GM23338 (cell line): ENCODE measurements around the gene SLC29A4.
"Not testable (repeated sequence)": the region's sequence is repeated elsewhere in the genome, so short reads cannot be mapped to it uniquely, and the experiment has no call there.

ENCODE experiments used
- CREB1 ChIP-seq: fragments of 250-450 bp; sonication (Bioruptor Pico); IDR thresholded peaks from 2 replicates; pipeline ENCODE4 v1.5.0; 2020; ENCODE audit warnings: low read depth, mild to moderate bottlenecking, moderate library complexity
- ETS1 ChIP-seq: IDR thresholded peaks from 2 replicates; pipeline ENCODE4 v1.6.1; 2016; ENCODE audit warnings: antibody characterized with exemption
- EZH2 ChIP-seq: fragments of 200-600 bp; sonication (generic); IDR thresholded peaks from one replicate; pipeline ENCODE4 v1.8.0; 2017; ENCODE audit warnings: antibody characterized with exemption, mild to moderate bottlenecking, low read depth; ENCODE audit not compliant: unreplicated experiment
- EZH2phosphoT487 ChIP-seq: fragments of 200-600 bp; sonication (generic); IDR thresholded peaks from one replicate; pipeline ENCODE4 v1.8.1; 2018; ENCODE audit warnings: antibody characterized with exemption; ENCODE audit not compliant: unreplicated experiment
- TF ChIP-seq, protein P1 (sequence below), 2 experiments: fragments of 200-600 bp in 1 of 2; sonication (generic) in 1 of 2; conservative IDR thresholded peaks; 2 replicates each; pipeline versions ENCODE4 v1.5.1 to v1.6.1; 2016 to 2017; ENCODE audit warnings: antibody characterized with exemption in 2 of 2, low read depth in 2 of 2, mild to moderate bottlenecking in 2 of 2, moderate library complexity in 1 of 2

DNA sequence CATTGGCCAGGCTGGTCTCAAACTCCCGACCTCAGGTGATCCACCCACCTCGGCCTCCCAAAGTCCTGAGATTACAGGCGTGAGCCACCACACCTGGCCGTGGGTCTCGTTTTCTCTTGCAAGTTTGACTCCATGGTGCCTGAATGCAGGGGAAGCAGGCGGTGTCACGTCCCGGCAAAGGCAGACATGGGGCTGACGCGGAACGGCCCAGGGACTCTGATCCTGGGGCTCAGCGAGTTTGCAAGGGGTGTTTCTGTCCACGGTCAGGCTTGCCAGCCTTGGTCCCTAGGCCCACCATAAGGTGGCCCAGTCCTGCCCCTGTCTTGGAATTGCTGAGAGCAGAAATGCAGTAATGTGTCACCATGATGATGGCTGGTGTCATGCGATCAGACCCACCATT is 6.6 kb upstream of the SLC29A4 start:
- TF ChIP-seq CREB1 (CRISPR knock-in tag); EZH2phosphoT487; EZH2; ETS1: not testable (repeated sequence)
- TF ChIP-seq, protein P1, sequence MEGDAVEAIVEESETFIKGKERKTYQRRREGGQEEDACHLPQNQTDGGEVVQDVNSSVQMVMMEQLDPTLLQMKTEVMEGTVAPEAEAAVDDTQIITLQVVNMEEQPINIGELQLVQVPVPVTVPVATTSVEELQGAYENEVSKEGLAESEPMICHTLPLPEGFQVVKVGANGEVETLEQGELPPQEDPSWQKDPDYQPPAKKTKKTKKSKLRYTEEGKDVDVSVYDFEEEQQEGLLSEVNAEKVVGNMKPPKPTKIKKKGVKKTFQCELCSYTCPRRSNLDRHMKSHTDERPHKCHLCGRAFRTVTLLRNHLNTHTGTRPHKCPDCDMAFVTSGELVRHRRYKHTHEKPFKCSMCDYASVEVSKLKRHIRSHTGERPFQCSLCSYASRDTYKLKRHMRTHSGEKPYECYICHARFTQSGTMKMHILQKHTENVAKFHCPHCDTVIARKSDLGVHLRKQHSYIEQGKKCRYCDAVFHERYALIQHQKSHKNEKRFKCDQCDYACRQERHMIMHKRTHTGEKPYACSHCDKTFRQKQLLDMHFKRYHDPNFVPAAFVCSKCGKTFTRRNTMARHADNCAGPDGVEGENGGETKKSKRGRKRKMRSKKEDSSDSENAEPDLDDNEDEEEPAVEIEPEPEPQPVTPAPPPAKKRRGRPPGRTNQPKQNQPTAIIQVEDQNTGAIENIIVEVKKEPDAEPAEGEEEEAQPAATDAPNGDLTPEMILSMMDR (conservative IDR thresholded peaks at IDR 0.05; ENCODE audit: low read depth in 2 of 2) = not testable (repeated sequence)
